ENCODE measurements around the gene VPS8. TPM values are rescaled to one million over a fixed set of nuclear protein-coding genes. Genes with fewer than 3 reads are reported as not detected.

Gene VPS8
- total RNA-seq, 1 experiment from 2014 or later, result 37.6 TPM

DNA sequence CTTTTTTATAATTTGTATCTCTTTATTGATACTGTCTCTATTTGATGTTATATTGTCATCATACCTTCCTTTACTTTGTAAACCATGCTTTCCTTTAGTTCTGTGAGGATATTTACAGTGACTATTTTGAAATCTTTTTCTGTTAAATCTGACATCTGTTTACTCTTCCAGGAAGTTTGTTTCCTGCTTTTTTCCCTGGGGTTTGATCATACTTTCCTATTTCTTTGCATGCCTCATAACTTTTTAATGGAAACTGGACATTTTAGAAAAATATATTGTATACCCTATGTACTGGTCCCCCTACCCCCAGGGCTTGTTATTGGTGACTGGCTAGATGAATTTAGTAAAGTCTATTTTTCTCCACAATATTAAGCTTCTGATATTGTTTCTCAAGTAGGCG lies 225.8 kb downstream of the VPS8 start:
- DNase-seq (ENCODE audit: low read depth, low spot score) (no peak), ATAC-seq (no peak)
- BruUV-seq (replicated peaks), result no TSS peak
- H4K20me1 ChIP-seq (ENCODE audit: insufficient read depth), result no peaks in the 10 kb centered on the region
- no peaks in the 10 kb centered on the region for H3K27me3 ChIP-seq (ENCODE audit: insufficient read depth, low read length)
- RAD21 ChIA-PET (ENCODE audit: low non-redundant PET in 1 of 2, low total read pairs in 2 of 2, uncharacterized antibody in 2 of 2, unreplicated experiment in 2 of 2), result no interaction called here
- H3K9ac ChIP-seq (ENCODE audit: low read length), result no peak overlapping the region
- intact Hi-C loops (cut with micrococcal nuclease), result no loop called here
- H3K79me2 ChIP-seq (ENCODE audit: insufficient read depth, low read length), result no peaks in the 10 kb centered on the region
- TF ChIP-seq, protein P1, sequence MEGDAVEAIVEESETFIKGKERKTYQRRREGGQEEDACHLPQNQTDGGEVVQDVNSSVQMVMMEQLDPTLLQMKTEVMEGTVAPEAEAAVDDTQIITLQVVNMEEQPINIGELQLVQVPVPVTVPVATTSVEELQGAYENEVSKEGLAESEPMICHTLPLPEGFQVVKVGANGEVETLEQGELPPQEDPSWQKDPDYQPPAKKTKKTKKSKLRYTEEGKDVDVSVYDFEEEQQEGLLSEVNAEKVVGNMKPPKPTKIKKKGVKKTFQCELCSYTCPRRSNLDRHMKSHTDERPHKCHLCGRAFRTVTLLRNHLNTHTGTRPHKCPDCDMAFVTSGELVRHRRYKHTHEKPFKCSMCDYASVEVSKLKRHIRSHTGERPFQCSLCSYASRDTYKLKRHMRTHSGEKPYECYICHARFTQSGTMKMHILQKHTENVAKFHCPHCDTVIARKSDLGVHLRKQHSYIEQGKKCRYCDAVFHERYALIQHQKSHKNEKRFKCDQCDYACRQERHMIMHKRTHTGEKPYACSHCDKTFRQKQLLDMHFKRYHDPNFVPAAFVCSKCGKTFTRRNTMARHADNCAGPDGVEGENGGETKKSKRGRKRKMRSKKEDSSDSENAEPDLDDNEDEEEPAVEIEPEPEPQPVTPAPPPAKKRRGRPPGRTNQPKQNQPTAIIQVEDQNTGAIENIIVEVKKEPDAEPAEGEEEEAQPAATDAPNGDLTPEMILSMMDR (IDR thresholded peaks at IDR 0.05 in 2 of 3, conservative IDR thresholded peaks at IDR 0.05 in 1 of 3; ENCODE audit: borderline replicate concordance in 1 of 3, insufficient read depth in 1 of 3, low read depth in 2 of 3, low read length in 2 of 3), result no peak
- TF ChIP-seq SP1 (IDR thresholded peaks at IDR 0.05; ENCODE audit: low read depth) (no peak), CBX3 (IDR thresholded peaks at IDR 0.05; ENCODE audit: low read depth) (no peak)
- no peak overlapping the region for H2AFZ ChIP-seq (ENCODE audit: low read depth, low read length, poor library complexity, severe bottlenecking)
- no peak overlapping the region for H3K4me3 ChIP-seq (replicated peaks in 1 of 2; ENCODE audit: low read depth in 1 of 2, low read length in 2 of 2)
- H3K36me3 ChIP-seq (ENCODE audit: control insufficient read depth in 1 of 2, insufficient read depth in 2 of 2, low read length in 2 of 2), result no peaks in the 10 kb centered on the region
- POLR2A ChIA-PET, result no interaction called here
- H3K4me2 ChIP-seq (ENCODE audit: low read length), result no peak overlapping the region
- H3K9me2 ChIP-seq (ENCODE audit: insufficient read depth), result no peaks in the 10 kb centered on the region
- H3K27ac ChIP-seq (ENCODE audit: low read depth, low read length), result no peak overlapping the region
- CTCF ChIA-PET, result no interaction called here
- no peaks in the 10 kb centered on the region for H3K4me1 ChIP-seq (ENCODE audit: control insufficient read depth in 1 of 2, insufficient read depth in 2 of 2, low read length in 2 of 2)
- no peaks in the 10 kb centered on the region; a peak in 1 of 4 replicates for H3K9me3 ChIP-seq (ENCODE audit: control insufficient read depth in 1 of 2, insufficient read depth in 1 of 2, low read depth in 1 of 2, low read length in 2 of 2)

DNA sequence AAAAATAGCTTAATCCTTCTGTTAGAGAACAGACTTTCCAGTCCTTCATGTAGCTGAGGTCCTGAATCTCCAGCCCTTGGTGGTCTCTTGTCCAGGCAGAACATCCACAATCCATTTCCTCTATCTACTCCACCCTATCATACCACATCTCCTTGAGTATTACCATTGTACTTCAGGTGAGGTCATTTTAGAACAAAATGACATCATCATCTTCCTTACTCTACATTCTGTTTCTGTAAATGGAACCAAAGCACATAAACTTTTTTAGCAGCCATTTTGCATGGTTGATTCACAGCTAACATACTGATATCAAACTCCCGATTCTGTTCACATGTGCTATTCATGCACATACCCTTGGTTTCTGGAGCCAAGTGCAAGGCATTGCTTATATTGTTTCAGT lies 228.5 kb downstream of the VPS8 start:
- ATAC-seq (no peak), DNase-seq (ENCODE audit: low read depth, low spot score) (no peak)
- Histone ChIP-seq H3K4me3 (replicated peaks in 1 of 2; ENCODE audit: low read depth in 1 of 2, low read length in 2 of 2) (no peak overlapping the region), H3K4me2 (ENCODE audit: low read length) (no peak overlapping the region), H3K36me3 (ENCODE audit: control insufficient read depth in 1 of 2, insufficient read depth in 2 of 2, low read length in 2 of 2) (no peaks in the 10 kb centered on the region), H3K9me3 (ENCODE audit: control insufficient read depth in 1 of 2, insufficient read depth in 1 of 2, low read depth in 1 of 2, low read length in 2 of 2) (no peaks in the 10 kb centered on the region; a peak in 1 of 4 replicates), H4K20me1 (ENCODE audit: insufficient read depth) (no peaks in the 10 kb centered on the region), H3K9ac (ENCODE audit: low read length) (no peak overlapping the region), H3K27ac (ENCODE audit: low read depth, low read length) (no peak overlapping the region), H3K4me1 (ENCODE audit: control insufficient read depth in 1 of 2, insufficient read depth in 2 of 2, low read length in 2 of 2) (no peaks in the 10 kb centered on the region), H3K9me2 (ENCODE audit: insufficient read depth) (no peaks in the 10 kb centered on the region), H3K27me3 (ENCODE audit: insufficient read depth, low read length) (no peaks in the 10 kb centered on the region), H3K79me2 (ENCODE audit: insufficient read depth, low read length) (no peaks in the 10 kb centered on the region), H2AFZ (ENCODE audit: low read depth, low read length, poor library complexity, severe bottlenecking) (no peak overlapping the region)
- BruUV-seq (replicated peaks), result no TSS peak
- ChIA-PET POLR2A (no interaction called here), CTCF (no interaction called here), RAD21 (ENCODE audit: low non-redundant PET in 1 of 2, low total read pairs in 2 of 2, uncharacterized antibody in 2 of 2, unreplicated experiment in 2 of 2) (no interaction called here)
- intact Hi-C loops (cut with micrococcal nuclease), result no loop called here
- TF ChIP-seq CEBPB (IDR thresholded peaks at IDR 0.05; ENCODE audit: low read depth) (no peak), JUND (IDR thresholded peaks at IDR 0.05) (no peak), POLR2A (IDR thresholded peaks at IDR 0.05; ENCODE audit: borderline replicate concordance, extremely low read depth, insufficient read depth, insufficient read length) (no peak), ZFX (IDR thresholded peaks at IDR 0.05) (no peak), EGR1 (IDR thresholded peaks at IDR 0.05; ENCODE audit: low read depth) (no peak), YY1 (IDR thresholded peaks at IDR 0.05; ENCODE audit: extremely low read depth, insufficient replicate concordance, low read depth, low read length) (no peak), RAD21 (IDR thresholded peaks at IDR 0.05; ENCODE audit: low read depth) (no peak), EZH2phosphoT487 (IDR thresholded peaks at IDR 0.05; ENCODE audit: borderline replicate concordance) (no peak), FOSL1 (IDR thresholded peaks at IDR 0.05; ENCODE audit: low read depth) (no peak), EZH2 (IDR thresholded peaks at IDR 0.05) (no peak), POLR2AphosphoS5 (IDR thresholded peaks at IDR 0.05; ENCODE audit: low read depth, low read length) (no peak), ZNF274 (IDR thresholded peaks at IDR 0.05; ENCODE audit: low read depth, low read length) (no peak), SIN3A (IDR thresholded peaks at IDR 0.05; ENCODE audit: low read depth) (no peak)
- TF ChIP-seq, protein P2, sequence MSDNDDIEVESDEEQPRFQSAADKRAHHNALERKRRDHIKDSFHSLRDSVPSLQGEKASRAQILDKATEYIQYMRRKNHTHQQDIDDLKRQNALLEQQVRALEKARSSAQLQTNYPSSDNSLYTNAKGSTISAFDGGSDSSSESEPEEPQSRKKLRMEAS (IDR thresholded peaks at IDR 0.05), result no peak
- TF ChIP-seq, protein P3, sequence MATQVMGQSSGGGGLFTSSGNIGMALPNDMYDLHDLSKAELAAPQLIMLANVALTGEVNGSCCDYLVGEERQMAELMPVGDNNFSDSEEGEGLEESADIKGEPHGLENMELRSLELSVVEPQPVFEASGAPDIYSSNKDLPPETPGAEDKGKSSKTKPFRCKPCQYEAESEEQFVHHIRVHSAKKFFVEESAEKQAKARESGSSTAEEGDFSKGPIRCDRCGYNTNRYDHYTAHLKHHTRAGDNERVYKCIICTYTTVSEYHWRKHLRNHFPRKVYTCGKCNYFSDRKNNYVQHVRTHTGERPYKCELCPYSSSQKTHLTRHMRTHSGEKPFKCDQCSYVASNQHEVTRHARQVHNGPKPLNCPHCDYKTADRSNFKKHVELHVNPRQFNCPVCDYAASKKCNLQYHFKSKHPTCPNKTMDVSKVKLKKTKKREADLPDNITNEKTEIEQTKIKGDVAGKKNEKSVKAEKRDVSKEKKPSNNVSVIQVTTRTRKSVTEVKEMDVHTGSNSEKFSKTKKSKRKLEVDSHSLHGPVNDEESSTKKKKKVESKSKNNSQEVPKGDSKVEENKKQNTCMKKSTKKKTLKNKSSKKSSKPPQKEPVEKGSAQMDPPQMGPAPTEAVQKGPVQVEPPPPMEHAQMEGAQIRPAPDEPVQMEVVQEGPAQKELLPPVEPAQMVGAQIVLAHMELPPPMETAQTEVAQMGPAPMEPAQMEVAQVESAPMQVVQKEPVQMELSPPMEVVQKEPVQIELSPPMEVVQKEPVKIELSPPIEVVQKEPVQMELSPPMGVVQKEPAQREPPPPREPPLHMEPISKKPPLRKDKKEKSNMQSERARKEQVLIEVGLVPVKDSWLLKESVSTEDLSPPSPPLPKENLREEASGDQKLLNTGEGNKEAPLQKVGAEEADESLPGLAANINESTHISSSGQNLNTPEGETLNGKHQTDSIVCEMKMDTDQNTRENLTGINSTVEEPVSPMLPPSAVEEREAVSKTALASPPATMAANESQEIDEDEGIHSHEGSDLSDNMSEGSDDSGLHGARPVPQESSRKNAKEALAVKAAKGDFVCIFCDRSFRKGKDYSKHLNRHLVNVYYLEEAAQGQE (IDR thresholded peaks at IDR 0.05; ENCODE audit: low read depth), result no peak

All from HCT116 (cell line).